H1 (cell line): Measurements from ENCODE around the gene VSIR. TPM values are rescaled to one million over a fixed set of nuclear protein-coding genes. Genes with fewer than 3 reads are reported as not detected.

ENCODE experiments used
- CTCF ChIA-PET: fragments of 300-600 bp; sonication (Branson Sonifier 250); formaldehyde crosslinking; loops from one replicate; lab custom pipeline; 2021; ENCODE audit not compliant: partially characterized antibody; lab: Charles Lee
- POLR2A ChIA-PET: fragments of 300-600 bp; sonication (Branson Sonifier 250); formaldehyde crosslinking; loops from one replicate; lab custom pipeline; 2021; ENCODE audit warnings: inconsistent platforms; ENCODE audit not compliant: partially characterized antibody; lab: Charles Lee
- DNase-seq, 2 experiments: peaks; one replicate each; pipeline versions ENCODE4 v3.0.0 to v3.0.0-alpha.2; 2010 to 2022; ENCODE audit warnings: low spot score in 2 of 2, low read depth in 1 of 2, mixed read lengths in 1 of 2
- FAIRE-seq: peaks from 2 replicates; lab custom pipeline; 2011; peaks lifted over from hg19 to GRCh38; lab: Jason Lieb, UNC
- H2AFZ ChIP-seq: 2 replicates; pipeline ENCODE4 v1.8.1; 2012; ENCODE audit warnings: low read length, inconsistent platforms
- H2AK5ac ChIP-seq: 2 replicates; pipeline ENCODE4 v1.6.1; 2013; ENCODE audit warnings: low read depth, low read length
- H2BK120ac ChIP-seq: replicated peaks from 2 replicates; pipeline ENCODE3; 2013; ENCODE audit warnings: low read depth, low read length, inconsistent platforms
- H2BK12ac ChIP-seq: 2 replicates; pipeline ENCODE4 v1.6.1; 2013; ENCODE audit warnings: low read depth, low read length
- H2BK15ac ChIP-seq: 2 replicates; pipeline ENCODE4 v1.6.1; 2013; ENCODE audit warnings: low read length
- H2BK20ac ChIP-seq: 2 replicates; pipeline ENCODE4 v1.6.1; 2013; ENCODE audit warnings: low read length
- H2BK5ac ChIP-seq: 2 replicates; pipeline ENCODE4 v1.6.1; 2013; ENCODE audit warnings: low read depth, low read length
- H3K14ac ChIP-seq: 2 replicates; pipeline ENCODE4 v1.6.1; 2013; ENCODE audit warnings: inconsistent platforms; ENCODE audit not compliant: insufficient read length
- H3K18ac ChIP-seq: 2 replicates; pipeline ENCODE4 v1.6.1; 2013; ENCODE audit warnings: low read length; ENCODE audit errors: extremely low read depth
- H3K23ac ChIP-seq: 2 replicates; pipeline ENCODE4 v1.6.1; 2013; ENCODE audit warnings: inconsistent platforms; ENCODE audit not compliant: insufficient read length
- H3K23me2 ChIP-seq: 2 replicates; pipeline ENCODE4 v1.6.1; 2013; ENCODE audit warnings: low read depth, low read length
- H3K27ac ChIP-seq: 2 replicates; pipeline ENCODE4 v1.6.1; 2011; ENCODE audit warnings: low read depth, low read length, inconsistent platforms
- H3K27me3 ChIP-seq, 4 experiments: replicated peaks in 1 of 4; 1 replicate in 1 of 4; 2 replicates in 3 of 4; pipeline versions ENCODE4 v1.6.1 to v1.8.1; 2011 to 2013; ENCODE audit warnings: low read length in 3 of 4, mild to moderate bottlenecking in 3 of 4, inconsistent platforms in 2 of 4, mixed read lengths in 2 of 4, moderate library complexity in 1 of 4; ENCODE audit not compliant: control insufficient read depth in 3 of 4, insufficient read depth in 3 of 4; ENCODE audit errors: extremely low read depth in 1 of 4
- H3K36me3 ChIP-seq, 4 experiments: 2 replicates each; pipeline versions ENCODE4 v1.6.1 to v1.8.1; 2011 to 2013; ENCODE audit warnings: mild to moderate bottlenecking in 4 of 4, low read length in 3 of 4, moderate library complexity in 2 of 4, control low read depth in 1 of 4, inconsistent platforms in 1 of 4; ENCODE audit not compliant: insufficient read depth in 4 of 4, control insufficient read depth in 2 of 4
- H3K4ac ChIP-seq: replicated peaks from 2 replicates; pipeline ENCODE3; 2013; ENCODE audit warnings: low read length, low read depth, mixed read lengths, inconsistent platforms; ENCODE audit not compliant: insufficient read length
- H3K4me1 ChIP-seq, 4 experiments: replicated peaks in 1 of 4; 1 replicate in 1 of 4; 2 replicates in 3 of 4; pipeline versions ENCODE4 v1.6.1 to v1.8.1; 2011 to 2013; ENCODE audit warnings: low read length in 3 of 4, inconsistent platforms in 2 of 4, mixed read lengths in 1 of 4; ENCODE audit not compliant: insufficient read depth in 4 of 4, control insufficient read depth in 3 of 4
- H3K4me2 ChIP-seq, 2 experiments: 2 replicates each; pipeline versions ENCODE4 v1.6.1 to v1.8.1; 2011 to 2013; ENCODE audit warnings: low read depth in 2 of 2, low read length in 2 of 2, control low read depth in 1 of 2, inconsistent platforms in 1 of 2, mild to moderate bottlenecking in 1 of 2; ENCODE audit not compliant: insufficient read depth in 1 of 2
- H3K4me3 ChIP-seq, 4 experiments: fragments of 200-600, 300-600 bp in 1 of 4; sonication (generic), shearing (Covaris generic), sonication (Bioruptor Twin) in 1 of 4; 2 replicates each; pipeline versions ENCODE4 v1.5.1 to v1.8.1; 2011 to 2016; ENCODE audit warnings: low read length in 4 of 4, low read depth in 3 of 4, control low read depth in 2 of 4, inconsistent platforms in 2 of 4, mild to moderate bottlenecking in 2 of 4, mixed read lengths in 1 of 4, moderate library complexity in 1 of 4; ENCODE audit not compliant: insufficient read depth in 2 of 4; ENCODE audit errors: extremely low read depth in 1 of 4
- H3K56ac ChIP-seq: replicated peaks from 2 replicates; pipeline ENCODE3; 2013; ENCODE audit warnings: low read depth, mild to moderate bottlenecking, mixed read lengths, low read length, inconsistent platforms; ENCODE audit not compliant: insufficient read length
- H3K79me1 ChIP-seq: 2 replicates; pipeline ENCODE4 v1.6.1; 2013; ENCODE audit warnings: low read depth, low read length, control low read depth
- H3K79me2 ChIP-seq, 2 experiments: 2 replicates each; pipeline versions ENCODE4 v1.6.1 to v1.8.1; 2012 to 2013; ENCODE audit warnings: low read length in 2 of 2, mild to moderate bottlenecking in 2 of 2, inconsistent platforms in 1 of 2; ENCODE audit not compliant: insufficient read depth in 2 of 2, control insufficient read depth in 1 of 2
- H3K9ac ChIP-seq, 4 experiments: replicated peaks in 1 of 4; 1 replicate in 1 of 4; 2 replicates in 3 of 4; pipeline versions ENCODE4 v1.6.1 to v1.8.1; 2011 to 2013; ENCODE audit warnings: low read depth in 3 of 4, low read length in 3 of 4, control low read depth in 2 of 4, mild to moderate bottlenecking in 2 of 4, moderate library complexity in 2 of 4, inconsistent platforms in 1 of 4; ENCODE audit errors: extremely low read depth in 1 of 4
- H3K9me3 ChIP-seq, 2 experiments: 2 replicates each; pipeline versions ENCODE4 v1.6.1 to v1.8.1; 2012 to 2013; ENCODE audit warnings: mild to moderate bottlenecking in 2 of 2, moderate library complexity in 2 of 2, control low read depth in 1 of 2, inconsistent platforms in 1 of 2, low read depth in 1 of 2, low read length in 1 of 2, mixed read lengths in 1 of 2; ENCODE audit not compliant: insufficient read depth in 2 of 2
- H4K20me1 ChIP-seq, 2 experiments: replicated peaks in 1 of 2; 2 replicates each; pipeline versions ENCODE3 to v1.8.1; 2011 to 2013; ENCODE audit warnings: inconsistent platforms in 2 of 2, low read length in 2 of 2, mild to moderate bottlenecking in 1 of 2; ENCODE audit not compliant: insufficient read depth in 2 of 2, control insufficient read depth in 1 of 2
- H4K5ac ChIP-seq: 2 replicates; pipeline ENCODE4 v1.6.1; 2013; ENCODE audit warnings: low read length, low read depth, mixed read lengths, inconsistent platforms; ENCODE audit not compliant: insufficient read length
- H4K8ac ChIP-seq: 2 replicates; pipeline ENCODE4 v1.8.0; 2013; ENCODE audit warnings: mild to moderate bottlenecking, moderate library complexity, low read length, inconsistent platforms; ENCODE audit not compliant: insufficient read depth; ENCODE audit errors: extremely low read depth
- H4K91ac ChIP-seq: replicated peaks from 2 replicates; pipeline ENCODE3; 2013; ENCODE audit warnings: low read length, mixed read lengths, inconsistent platforms; ENCODE audit not compliant: insufficient read length
- CEBPB ChIP-seq: IDR thresholded peaks from 2 replicates; pipeline ENCODE4 v1.6.1; 2012; ENCODE audit warnings: low read depth, low read length
- CTBP2 ChIP-seq: IDR thresholded peaks from 2 replicates; pipeline ENCODE4 v1.7.0; 2011; ENCODE audit warnings: borderline replicate concordance, mild to moderate bottlenecking, moderate library complexity, mixed read lengths, low read length; ENCODE audit not compliant: insufficient read depth, insufficient read length
- EZH2 ChIP-seq: fragments of 200-600 bp; sonication (generic); IDR thresholded peaks from 2 replicates; pipeline ENCODE4 v1.7.1; 2012; ENCODE audit warnings: low read depth, mild to moderate bottlenecking, moderate library complexity, low read length, inconsistent platforms; ENCODE audit not compliant: severe bottlenecking
- FOSL1 ChIP-seq: IDR thresholded peaks from 2 replicates; pipeline ENCODE4 v1.6.1; 2011; ENCODE audit warnings: mild to moderate bottlenecking, low read depth, low read length, moderate library complexity; ENCODE audit not compliant: insufficient read depth
- HDAC6 ChIP-seq: IDR thresholded peaks from one replicate; pipeline ENCODE4 v1.7.1; 2012; ENCODE audit warnings: low read depth, mild to moderate bottlenecking, inconsistent platforms, low read length, moderate library complexity
- JUN ChIP-seq: IDR thresholded peaks from 2 replicates; pipeline ENCODE4 v1.6.1; 2011; ENCODE audit warnings: low read depth, mild to moderate bottlenecking, improper control_type of control experiment, low read length
- RAD21 ChIP-seq, 2 experiments: IDR thresholded peaks in 1 of 2; conservative IDR thresholded peaks in 1 of 2; 2 replicates each; pipeline ENCODE4 v1.6.1; 2011; ENCODE audit warnings: low read depth in 2 of 2, low read length in 2 of 2, improper control_type of control experiment in 1 of 2, inconsistent platforms in 1 of 2, mild to moderate bottlenecking in 1 of 2, moderate library complexity in 1 of 2
- RBBP5 ChIP-seq: IDR thresholded peaks from 2 replicates; pipeline ENCODE4 v1.7.1; 2012; ENCODE audit warnings: low read depth, mild to moderate bottlenecking, inconsistent platforms, low read length, moderate library complexity, borderline replicate concordance
- SAP30 ChIP-seq: fragments of 300-600 bp; sonication (generic); IDR thresholded peaks from 2 replicates; pipeline ENCODE4 v1.7.1; 2012; ENCODE audit warnings: low read length, moderate library complexity, mild to moderate bottlenecking, inconsistent platforms; ENCODE audit not compliant: insufficient read depth, insufficient replicate concordance
- SRF ChIP-seq: IDR thresholded peaks from 2 replicates; pipeline ENCODE4 v1.6.1; 2011; ENCODE audit warnings: mild to moderate bottlenecking, low read depth, low read length, moderate library complexity
- TAF1 ChIP-seq: IDR thresholded peaks from 2 replicates; pipeline ENCODE4 v1.6.1; 2011; ENCODE audit warnings: mild to moderate bottlenecking, low read depth, low read length
- TAF7 ChIP-seq: optimal IDR thresholded peaks from 2 replicates; pipeline ENCODE3; 2011; ENCODE audit warnings: low read depth, mild to moderate bottlenecking, inconsistent platforms, low read length, moderate library complexity, borderline replicate concordance
- WGBS, 2 experiments: shearing (Covaris generic) in 1 of 2; methylation state at CpG; one replicate each; pipeline versions ENCODE4 v1.1.6 to v1.1.7; 2013 to 2015; ENCODE audit warnings: low lambda C conversion rate in 2 of 2, mixed read lengths in 2 of 2, inconsistent platforms in 1 of 2, low coverage in 1 of 2, missing lambda C conversion rate in 1 of 2; ENCODE audit not compliant: insufficient replicate concordance in 2 of 2, insufficient coverage in 1 of 2, insufficient read length in 1 of 2; ENCODE audit errors: extremely low coverage in 1 of 2, missing lambda C conversion rate in 1 of 2; 5-methylcytosine and 5-hydroxymethylcytosine counted together
- polyA plus RNA-seq, 7 experiments: library from polyadenylated mRNA; depleted of rRNA in 3 of 7; stranded (reverse) in 5 of 7; unstranded in 2 of 7; fragments of >200 nt in 5 of 7; fragments of 200-250 nt in 2 of 7; gene quantifications; 1 replicate in 5 of 7; 2 replicates in 1 of 7; 4 replicates in 1 of 7; pipeline versions ENCODE4 v1.2.1 to v1.2.3, GENCODE V29; 2011 to 2013; ENCODE audit warnings: missing spikeins in 2 of 7, mixed read lengths in 2 of 7
- total RNA-seq: library from RNA; stranded (reverse); fragmentation: NEBNext Ultra II Directional; extraction: Animal tissue kit (Norgen Biotek cat#: 25700); gene quantifications from 2 replicates; pipeline ENCODE4 v1.2.1, GENCODE V29; 2021
- TF ChIP-seq, protein P1 (sequence below): IDR thresholded peaks from 2 replicates; pipeline ENCODE4 v1.6.1; 2012; ENCODE audit warnings: inconsistent platforms

The VSIR gene
- total and polyA plus RNA-seq, 2 of the 8 experiments (the other 6 are each of a cell fraction or from before 2014, with no cell fraction given) = 0.33 TPM; not detected in 1

DNA sequence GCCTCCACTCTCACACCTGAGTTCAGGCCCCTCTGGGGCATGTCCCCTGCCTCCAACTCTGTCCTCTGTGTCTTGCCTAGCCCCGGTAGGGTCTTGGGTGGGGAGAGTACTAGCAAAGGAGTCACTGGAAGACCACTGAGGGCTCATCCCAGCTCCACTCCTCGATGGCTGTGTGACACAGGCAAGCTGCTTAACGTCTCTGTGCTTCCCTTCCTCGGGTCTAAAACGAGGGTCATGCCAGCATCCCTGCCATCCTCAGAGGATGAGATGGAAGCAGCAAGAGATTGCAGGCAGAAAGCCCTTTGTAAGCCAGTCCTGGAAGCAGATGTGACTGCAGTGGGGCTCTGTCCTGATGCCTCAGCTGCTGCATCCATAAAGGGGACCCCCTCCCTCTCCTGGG is 38.5 kb downstream of the VSIR start:
- no peaks in the 10 kb centered on the region for H3K36me3 ChIP-seq
- no peaks in the 10 kb centered on the region for H3K79me2 ChIP-seq
- 90% methylated on average over 3 of the region's 5 CpGs; no CpG with 5 or more reads in 1 of the 2 experiments for WGBS, 2 experiments
- H3K14ac ChIP-seq = no peak overlapping the region
- ChIA-PET CTCF (interaction anchor here (0.9 kb wide), 1 partner anchor 12 kb away, joined by 5 read pairs; no protein-coding TSS in a partner anchor), POLR2A (no interaction called here)
- no peaks in the 10 kb centered on the region for H3K79me1 ChIP-seq
- no peak overlapping the region for H3K18ac ChIP-seq
- H3K9me3 ChIP-seq = no peaks in the 10 kb centered on the region
- no peaks in the 10 kb centered on the region for H4K20me1 ChIP-seq
- no peak overlapping the region for H3K4me2 ChIP-seq
- H2BK12ac ChIP-seq = no peak overlapping the region
- no peak overlapping the region for H4K5ac ChIP-seq
- DNase-seq (no peak), FAIRE-seq (no peak)
- no peak overlapping the region for H3K27ac ChIP-seq
- no peak overlapping the region for H4K91ac ChIP-seq
- no peak overlapping the region for H3K56ac ChIP-seq
- no peak overlapping the region for H2BK5ac ChIP-seq
- H2AK5ac ChIP-seq = no peak overlapping the region
- H3K4me1 ChIP-seq = peaks cover 0 to 9% (median 4%) of the 10 kb centered on the region in 4 experiments; a peak in 4 of 7 replicates
- H2BK120ac ChIP-seq = no peak overlapping the region
- no peak overlapping the region for H2AFZ ChIP-seq
- H3K4me3 ChIP-seq = no peak overlapping the region
- no peak overlapping the region for H3K23ac ChIP-seq
- H4K8ac ChIP-seq = no peak overlapping the region
- no peaks in the 10 kb centered on the region for H3K27me3 ChIP-seq
- no peak overlapping the region for H3K9ac ChIP-seq
- no peak overlapping the region for H2BK20ac ChIP-seq
- no peak overlapping the region for H3K4ac ChIP-seq
- no peak overlapping the region for H2BK15ac ChIP-seq
- no peaks in the 10 kb centered on the region for H3K23me2 ChIP-seq
- TF ChIP-seq TAF1 = no peak
- TF ChIP-seq RAD21 (IDR thresholded peaks at IDR 0.05 in 1 of 2, conservative IDR thresholded peaks at IDR 0.05 in 1 of 2; ENCODE audit: low read depth in 2 of 2, low read length in 2 of 2) = no peak
- no peak for TF ChIP-seq CTBP2
- no peak for TF ChIP-seq RBBP5
- no peak for TF ChIP-seq HDAC6
- TF ChIP-seq TAF7 = no peak
- TF ChIP-seq SRF = no peak
- no peak for TF ChIP-seq JUN
- no peak for TF ChIP-seq FOSL1
- no peak for TF ChIP-seq CEBPB
- TF ChIP-seq, protein P1, sequence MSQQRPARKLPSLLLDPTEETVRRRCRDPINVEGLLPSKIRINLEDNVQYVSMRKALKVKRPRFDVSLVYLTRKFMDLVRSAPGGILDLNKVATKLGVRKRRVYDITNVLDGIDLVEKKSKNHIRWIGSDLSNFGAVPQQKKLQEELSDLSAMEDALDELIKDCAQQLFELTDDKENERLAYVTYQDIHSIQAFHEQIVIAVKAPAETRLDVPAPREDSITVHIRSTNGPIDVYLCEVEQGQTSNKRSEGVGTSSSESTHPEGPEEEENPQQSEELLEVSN = no peak
- TF ChIP-seq EZH2 = no peak
- TF ChIP-seq SAP30 = no peak
